Motor neuron (in vitro differentiated cells): Measurements from ENCODE around the gene RECQL. TPM values are rescaled to one million over a fixed set of nuclear protein-coding genes. Genes with fewer than 3 reads are reported as not detected.

ENCODE experiments used
- ATAC-seq, 8 experiments: fragments of 200-7000 bp; cut with Tn5 transposase; replicated peaks in 6 of 8; 2 replicates each; pipeline ENCODE4 v1.8.0; 2021; ENCODE audit warnings: mild to moderate bottlenecking in 8 of 8, moderate library complexity in 8 of 8
- H3K27ac ChIP-seq, 2 donors: fragments of 250-450 bp; sonication (Bioruptor Pico); 2 replicates each; pipeline ENCODE4 v1.9.0; 2021; ENCODE audit warnings: antibody characterized with exemption in 2 of 2, mild to moderate bottlenecking in 2 of 2, moderate library complexity in 1 of 2
- H3K4me1 ChIP-seq, 2 donors: fragments of 250-450 bp; sonication (Bioruptor Pico); replicated peaks in 1 of 2; 2 replicates each; pipeline ENCODE4 v1.6.1; 2021; ENCODE audit warnings: antibody characterized with exemption in 2 of 2, mild to moderate bottlenecking in 2 of 2, moderate library complexity in 1 of 2
- H3K4me3 ChIP-seq, 5 donors: fragments of 250-450 bp; sonication (Bioruptor Pico); 2 replicates each; pipeline ENCODE4 v1.9.0; 2021; ENCODE audit warnings: antibody characterized with exemption in 5 of 5, mild to moderate bottlenecking in 5 of 5, moderate library complexity in 4 of 5
- WGBS, 10 experiments: fragments of 450-650 bp; shearing (Covaris generic); methylation state at CpG; one replicate each; pipeline ENCODE4 v1.0.0; 2022; 5-methylcytosine and 5-hydroxymethylcytosine counted together
- in situ Hi-C, 9 experiments: fragments of 400-800 bp; cut with MboI; loops; one replicate each; pipeline ENCODE4 v1.15.0; 2021; ENCODE audit warnings: low sequenced_read_pairs in 9 of 9, low pct_unique_long_range_greater_than_20kb in 2 of 9; ENCODE audit not compliant: unreplicated experiment in 9 of 9
- total RNA-seq, 8 experiments: library from RNA; unstranded; fragments of 300-600 nt; gene quantifications; 2 replicates each; pipeline versions ENCODE4 v1.2.3 to v1.2.4, GENCODE V29; 2022

Gene RECQL
- total RNA-seq, 8 experiments from 2014 or later, result 16.0 to 68.4 (median 26.0) TPM

GRCh38 chr12:21526721-21527345 is 25.4 kb upstream of the RECQL start:
- peak overlapping the region; percentile 39 to 51 (median 48) for H3K4me3 ChIP-seq
- ATAC-seq, result peak in 3 of 8 experiments; percentile 2 to 3 (median 3)
- peaks cover 0 to 6% of the 10 kb centered on the region in 2 donors for H3K4me1 ChIP-seq
- no peak overlapping the region for H3K27ac ChIP-seq
- in situ Hi-C loops, result no loop called here
- 16 to 68% (median 46%) methylated on average over 1 to 11 of the region's 12 CpGs for WGBS, 10 experiments

- H3K4me3 ChIP-seq, result peak within 1 kb of the TSS in 4 of 5 donors; percentile 43 to 51 (median 48)
- 50 to 100% (median 79%) methylated on average over 1 of the region's 1 CpG; no CpG with 5 or more reads in 2 of the 10 experiments for WGBS, 10 experiments
- no peak for ATAC-seq
- H3K4me1 ChIP-seq, result peaks cover 0 to 6% of the 10 kb centered on the region in 2 donors
- in situ Hi-C loops, result no loop called here
- H3K27ac ChIP-seq, result no peak within 1 kb of the TSS
Measured at GRCh38 chr12:21526053-21526452, 24.6 kb upstream of the RECQL start, which contains the start of gene SPX. SPX (plus strand) TSS chr12:21526296; CDS start chr12:21526473, 177 bp downstream.

DNA sequence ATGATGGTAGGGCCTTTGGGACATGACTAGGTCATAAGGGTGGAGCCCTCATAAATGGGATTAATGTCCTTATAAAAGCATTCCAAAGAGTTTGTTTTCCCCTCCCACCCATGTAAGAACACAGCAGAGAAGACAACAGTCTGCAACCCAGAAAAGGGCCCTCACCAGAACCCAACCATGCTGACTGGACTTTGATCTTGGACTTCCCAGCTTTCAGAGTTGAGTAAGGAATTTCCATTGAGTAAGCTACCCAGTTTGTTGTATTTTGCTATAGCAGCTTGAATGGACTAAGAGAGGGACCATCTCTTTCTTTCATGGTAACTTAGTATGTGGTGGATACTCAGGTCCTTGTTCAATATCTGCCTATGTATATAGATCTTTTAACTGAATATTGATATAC is 21.7 kb upstream of the RECQL start:
- no peak overlapping the region for H3K4me3 ChIP-seq
- in situ Hi-C loops, result no loop called here
- peaks cover 0 to 6% of the 10 kb centered on the region in 2 donors for H3K4me1 ChIP-seq
- ATAC-seq, result peak in 1 of 8 experiments; percentile 36
- no peak overlapping the region for H3K27ac ChIP-seq

DNA sequence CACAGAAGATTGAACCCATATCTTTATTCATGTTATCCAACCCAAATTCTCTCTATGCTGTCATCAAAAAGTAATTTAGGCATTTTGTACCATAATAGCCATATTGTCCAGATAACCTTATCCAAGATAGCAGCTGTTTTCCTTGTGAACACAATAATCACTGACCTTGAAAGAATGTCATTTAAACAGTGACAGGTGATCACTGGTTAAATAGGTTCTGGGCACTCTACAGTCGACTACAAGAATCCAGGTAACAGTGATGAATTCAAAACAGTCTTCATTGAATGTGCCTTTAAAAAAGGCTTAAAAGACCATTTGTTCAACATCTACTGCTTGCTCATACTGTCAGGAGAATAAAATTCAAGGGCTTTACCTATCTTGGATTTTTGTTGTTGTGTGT is 20.1 kb upstream of the RECQL start:
- no peak for ATAC-seq
- Histone ChIP-seq H3K4me3 (no peak overlapping the region), H3K27ac (no peak overlapping the region), H3K4me1 (peaks cover 0 to 2% of the 10 kb centered on the region in 2 donors)
- WGBS, 10 experiments, result 14 to 89% (median 53%) methylated on average over 1 of the region's 1 CpG; no CpG with 5 or more reads in 4 of the 10 experiments
- in situ Hi-C loops, result no loop called here

- Histone ChIP-seq H3K4me1 (no peaks in the 10 kb centered on the region), H3K4me3 (no peak overlapping the region), H3K27ac (no peak overlapping the region)
- in situ Hi-C loops, result no loop called here
- WGBS, 10 experiments, result 79 to 100% (median 90%) methylated on average over 1 to 3 of the region's 3 CpGs; no CpG with 5 or more reads in 2 of the 10 experiments
- ATAC-seq, result no peak
Measured at GRCh38 chr12:21518451-21518850, 17.0 kb upstream of the RECQL start.

DNA sequence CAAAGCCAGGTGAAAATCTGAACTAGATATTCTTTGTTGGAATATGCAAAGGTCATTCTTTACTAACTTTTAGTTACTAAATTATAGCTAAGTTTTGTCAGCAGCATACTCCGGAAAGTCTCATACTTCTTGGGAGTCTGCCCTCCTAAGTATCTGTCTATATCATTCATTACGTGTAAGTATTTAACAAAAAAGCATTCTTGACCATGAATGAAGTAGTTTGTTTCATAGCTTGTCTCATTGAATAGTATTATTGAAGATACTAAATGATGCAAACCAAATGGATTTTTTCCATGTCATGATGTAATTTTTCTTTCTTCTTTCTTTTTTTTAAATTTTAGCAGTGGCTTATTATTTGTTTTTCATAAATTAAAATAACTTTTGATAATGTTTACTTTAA is 14.8 kb upstream of the RECQL start:
- WGBS, 10 experiments, result 89 to 100% (median 100%) methylated on average over 2 of the region's 2 CpGs; no CpG with 5 or more reads in 1 of the 10 experiments
- in situ Hi-C loops, result no loop called here
- no peaks in the 10 kb centered on the region for H3K4me1 ChIP-seq
- H3K4me3 ChIP-seq, result no peak overlapping the region
- no peak for ATAC-seq
- H3K27ac ChIP-seq, result no peak overlapping the region

DNA sequence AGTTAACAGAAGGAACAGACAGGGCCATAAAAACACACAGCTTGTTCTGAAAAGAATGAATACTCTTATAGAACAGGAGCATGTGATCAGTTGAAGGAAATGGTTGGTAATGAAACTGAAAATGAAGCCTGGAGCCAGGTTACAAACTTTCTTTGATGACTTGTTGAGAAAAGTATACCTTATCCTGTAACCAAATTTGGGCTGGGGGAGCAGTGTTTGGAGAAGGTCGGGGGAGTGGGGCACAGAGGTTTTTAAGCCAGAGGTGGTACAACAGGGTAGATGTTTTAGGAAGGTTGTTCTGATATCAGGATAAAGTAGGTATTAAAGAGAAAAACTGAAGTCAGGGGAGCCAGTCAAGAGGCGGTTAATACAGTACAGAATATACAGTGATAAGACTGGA is 8.3 kb upstream of the RECQL start:
- WGBS, 10 experiments, result 0 to 100% (median 0%) methylated on average over 1 to 2 of the region's 2 CpGs; no CpG with 5 or more reads in 4 of the 10 experiments
- in situ Hi-C loops, result no loop called here
- Histone ChIP-seq H3K27ac (no peak overlapping the region), H3K4me1 (no peaks in the 10 kb centered on the region), H3K4me3 (no peak overlapping the region)
- ATAC-seq, result no peak

DNA sequence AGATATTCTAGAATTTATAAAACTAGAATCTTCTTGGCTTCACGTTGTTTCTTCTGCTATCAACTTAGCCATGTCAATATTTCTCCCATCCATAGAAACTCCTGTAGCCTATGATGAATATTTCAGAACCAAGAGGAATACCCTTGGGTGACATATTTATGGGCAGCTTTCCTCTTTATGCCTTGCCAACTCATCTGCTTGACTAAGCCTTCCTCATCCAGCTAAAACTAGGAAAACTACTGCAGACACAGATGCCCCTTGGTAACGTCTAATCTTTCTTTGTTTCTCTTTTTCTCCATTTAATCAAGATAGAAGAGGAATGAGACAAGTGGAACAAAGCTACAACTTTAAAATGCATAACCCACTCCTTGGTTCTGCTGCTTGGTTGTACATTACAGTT is 6.4 kb upstream of the RECQL start:
- WGBS, 10 experiments, result 20 to 91% (median 71%) methylated on average over 1 to 2 of the region's 2 CpGs
- Histone ChIP-seq H3K27ac (no peak overlapping the region), H3K4me1 (peaks cover 4 to 13% of the 10 kb centered on the region in 2 donors), H3K4me3 (no peak overlapping the region)
- peak in 1 of 8 experiments; percentile 67 for ATAC-seq
- in situ Hi-C loops, result no loop called here

GRCh38 chr12:21505888-21506287 is 4.5 kb upstream of the RECQL start:
- Histone ChIP-seq H3K27ac (no peak overlapping the region), H3K4me3 (no peak overlapping the region), H3K4me1 (peaks cover 4 to 15% of the 10 kb centered on the region in 2 donors)
- ATAC-seq, result no peak
- 0 to 90% (median 44%) methylated on average over 1 to 2 of the region's 2 CpGs; no CpG with 5 or more reads in 1 of the 10 experiments for WGBS, 10 experiments
- in situ Hi-C loops, result no loop called here

DNA sequence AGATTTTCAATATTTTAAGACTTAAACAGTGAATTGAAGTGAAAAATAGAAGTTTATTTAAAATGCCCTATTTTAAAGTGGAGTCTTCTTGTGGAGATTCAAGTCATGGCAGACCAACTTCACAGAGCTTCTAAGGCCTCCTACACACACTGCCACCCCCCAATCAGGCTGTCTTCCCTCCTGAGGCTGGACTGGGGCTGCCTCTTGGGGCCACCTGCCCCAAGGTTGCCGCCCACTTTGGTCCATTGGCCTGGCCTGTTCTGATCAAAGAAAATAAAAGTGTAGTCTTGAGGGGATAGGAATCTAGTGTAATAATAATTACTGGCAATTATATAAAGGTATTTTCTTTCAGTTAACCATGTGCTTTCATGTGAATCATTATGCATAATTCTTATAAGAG is 1.4 kb upstream of the RECQL start:
- in situ Hi-C loops, result no loop called here
- no peak for ATAC-seq
- Histone ChIP-seq H3K4me1 (peaks cover 14 to 29% of the 10 kb centered on the region in 2 donors), H3K4me3 (peak overlapping the region; percentile 84 to 88 (median 86)), H3K27ac (peak overlapping the region in 1 of 2 donors; percentile 97)
- WGBS, 10 experiments, result 83 to 100% (median 94%) methylated on average over 1 of the region's 1 CpG; no CpG with 5 or more reads in 6 of the 10 experiments

DNA sequence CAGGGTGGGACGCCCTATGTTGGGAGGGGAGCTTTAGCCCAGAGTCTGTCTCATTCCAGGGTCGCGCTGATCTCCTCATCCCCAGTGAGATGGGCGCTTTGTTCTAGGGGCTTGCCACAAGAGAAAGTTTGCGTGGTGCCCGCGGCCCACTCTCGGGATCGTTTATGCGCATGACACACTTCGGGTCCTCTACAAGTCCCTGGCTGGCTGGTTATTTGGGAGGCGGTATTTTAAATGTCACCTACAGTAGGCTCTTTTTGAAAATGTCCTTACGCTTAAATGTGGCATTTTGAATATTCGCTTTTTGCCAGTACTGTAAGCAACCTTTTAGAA is 695 bp upstream of the RECQL start:
- in situ Hi-C loops, result no loop called here
- Histone ChIP-seq H3K4me1 (peaks cover 14 to 29% of the 10 kb centered on the region in 2 donors), H3K27ac (peak overlapping the region; percentile 97 to 99), H3K4me3 (peak overlapping the region; percentile 84 to 88 (median 86))
- ATAC-seq, result no peak
- 0 to 3% (median 0%) methylated on average over 1 to 12 of the region's 14 CpGs; no CpG with 5 or more reads in 3 of the 10 experiments for WGBS, 10 experiments

- H3K4me1 ChIP-seq, result peaks cover 14 to 29% of the 10 kb centered on the region in 2 donors
- ATAC-seq, result peak in 1 of 8 experiments; percentile 1
- peak overlapping the region; percentile 84 to 88 (median 86) for H3K4me3 ChIP-seq
- H3K27ac ChIP-seq, result peak overlapping the region; percentile 71 to 73
- WGBS, 10 experiments, result 0 to 17% (median 7%) methylated on average over 2 to 7 of the region's 8 CpGs; no CpG with 5 or more reads in 1 of the 10 experiments
- in situ Hi-C loops, result no loop called here
Measured at GRCh38 chr12:21500786-21501257, 613 bp downstream of the RECQL start.

DNA sequence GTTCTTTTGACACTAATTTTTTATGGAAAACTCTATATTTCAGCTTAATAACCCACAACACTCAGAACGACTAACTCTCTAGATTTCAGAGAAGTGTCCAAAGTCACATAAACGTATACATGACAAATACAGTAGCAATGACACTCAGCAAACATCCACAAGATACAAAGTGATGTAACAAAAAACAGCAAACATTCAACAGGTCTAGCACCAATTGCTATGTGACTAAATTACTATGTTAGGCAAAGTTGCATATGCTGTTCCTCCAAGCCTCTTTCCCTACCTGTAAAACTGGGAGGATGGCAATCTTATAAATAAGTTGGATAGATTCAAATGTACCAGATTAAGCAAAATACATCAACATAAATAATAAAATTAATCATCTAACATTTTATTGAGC is 1.7 kb downstream of the RECQL start:
- in situ Hi-C loops, result no loop called here
- H3K4me3 ChIP-seq, result peak overlapping the region in 2 of 5 donors; percentile 84 to 87
- WGBS, 10 experiments, result 0 to 92% (median 65%) methylated on average over 1 to 2 of the region's 2 CpGs; no CpG with 5 or more reads in 1 of the 10 experiments
- no peak for ATAC-seq
- peaks cover 14 to 29% of the 10 kb centered on the region in 2 donors for H3K4me1 ChIP-seq
- no peak overlapping the region for H3K27ac ChIP-seq

DNA sequence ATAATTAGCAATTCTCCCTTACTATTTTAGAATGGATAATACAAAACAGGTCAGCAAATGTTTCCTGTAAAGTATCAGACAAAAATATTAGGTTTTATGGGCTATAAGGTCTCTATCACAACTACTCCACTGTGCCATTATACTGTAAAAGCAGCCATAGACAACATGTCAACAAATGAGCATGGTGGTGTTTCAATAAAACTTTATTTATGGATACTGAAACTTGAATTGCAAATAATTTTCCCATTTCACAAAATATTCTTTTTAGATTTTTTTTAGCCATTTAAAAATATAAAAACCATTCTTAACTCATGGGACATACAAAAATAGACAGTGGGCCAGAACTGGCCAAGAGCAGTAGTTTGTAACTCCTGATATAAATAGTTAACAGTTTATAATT is 15.4 kb downstream of the RECQL start:
- no peak for ATAC-seq
- Histone ChIP-seq H3K27ac (no peak overlapping the region), H3K4me1 (no peaks in the 10 kb centered on the region), H3K4me3 (no peak overlapping the region)
- in situ Hi-C loops, result no loop called here
